Activated T-helper 2 cell treated with anti-CD3 and anti-CD28 coated beads, Interferon-gamma antibody, Interleukin-2, Interleukin-4, amounts not matched to agents 10 μg/mL and 5 μg/mL and 100 μg/mL, durations not matched to agents 14 hours and 24 hours and 36 hours (primary cell): ENCODE measurements around the gene CSTF1. TPM values are rescaled to one million over a fixed set of nuclear protein-coding genes. Genes with fewer than 3 reads are reported as not detected.

Experiments
- DNase-seq: peaks from one replicate; pipeline ENCODE4 v3.0.0; 2021; ENCODE audit warnings: low spot score
- H3K27ac Mint-ChIP-seq: one replicate; pipeline ENCODE4 v1.8.0; 2021; ENCODE audit warnings: mixed read lengths
- H3K27me3 Mint-ChIP-seq: one replicate; pipeline ENCODE4 v1.8.0; 2021; ENCODE audit warnings: low read depth, mixed read lengths
- H3K36me3 Mint-ChIP-seq: one replicate; pipeline ENCODE4 v1.8.0; 2021; ENCODE audit warnings: low read depth, mixed read lengths
- H3K4me1 Mint-ChIP-seq: one replicate; pipeline ENCODE4 v1.8.0; 2021; ENCODE audit warnings: low read depth, mixed read lengths
- H3K4me3 Mint-ChIP-seq: one replicate; pipeline ENCODE4 v1.8.0; 2021; ENCODE audit warnings: low read depth, mild to moderate bottlenecking, moderate library complexity, mixed read lengths
- H3K9me3 Mint-ChIP-seq: one replicate; pipeline ENCODE4 v1.8.0; 2021; ENCODE audit warnings: mixed read lengths
- intact Hi-C: fragments of 100-400 bp; cut with micrococcal nuclease; formaldehyde crosslinking; loops from one replicate; pipeline ENCODE4 v1.15.1; 2023
- total RNA-seq: library from RNA; stranded (reverse); gene quantifications from 2 replicates; pipeline ENCODE4 v1.2.3, GENCODE V29; 2022

CSTF1 gene
- total RNA-seq, 1 donor from 2014 or later, result 51.2 TPM

- Mint-ChIP-seq H3K27ac (peak overlapping the region; percentile 95), H3K36me3 (peaks cover 37% of the 10 kb centered on the region), H3K4me3 (peak overlapping the region; percentile 65), H3K27me3 (no peaks in the 10 kb centered on the region), H3K9me3 (no peaks in the 10 kb centered on the region), H3K4me1 (peaks cover 39% of the 10 kb centered on the region)
- DNase-seq, result no peak
- intact Hi-C loops, result loop anchor here (1.0 to 2.0 kb wide), 4 partner anchors 11 to 29 kb away; partner anchors contain the start of gene RTF2
These were observed 47.4 kb downstream of the CSTF1 start for GRCh38 chr20:56439771-56440291.

- Mint-ChIP-seq H3K9me3 (no peaks in the 10 kb centered on the region), H3K27ac (peak overlapping the region; percentile 95), H3K27me3 (no peaks in the 10 kb centered on the region), H3K36me3 (peaks cover 35% of the 10 kb centered on the region), H3K4me3 (peak overlapping the region; percentile 65), H3K4me1 (peaks cover 36% of the 10 kb centered on the region)
- peak; percentile 48 for DNase-seq
- intact Hi-C loops, result loop anchor here (1.0 to 2.0 kb wide), 4 partner anchors 11 to 28 kb away; partner anchors contain the start of gene RTF2
These were observed 48.0 kb downstream of the CSTF1 start for GRCh38 chr20:56440346-56441007.

GRCh38 chr20:56442389-56443365 lies 50.2 kb downstream of the CSTF1 start:
- Mint-ChIP-seq H3K27me3 (no peaks in the 10 kb centered on the region), H3K36me3 (peaks cover 36% of the 10 kb centered on the region), H3K27ac (peak overlapping the region; percentile 75), H3K4me3 (no peak overlapping the region), H3K9me3 (no peaks in the 10 kb centered on the region), H3K4me1 (peaks cover 36% of the 10 kb centered on the region)
- intact Hi-C loops, result no loop called here
- no peak for DNase-seq

GRCh38 chr20:56443654-56444540 lies 51.5 kb downstream of the CSTF1 start:
- H3K27ac Mint-ChIP-seq, result peak overlapping the region; percentile 17
- no peak for DNase-seq

GRCh38 chr20:56445130-56445529 lies 52.7 kb downstream of the CSTF1 start:
- DNase-seq, result no peak
- intact Hi-C loops, result no loop called here
- Mint-ChIP-seq H3K36me3 (peaks cover 28% of the 10 kb centered on the region), H3K27ac (no peak overlapping the region), H3K27me3 (no peaks in the 10 kb centered on the region), H3K4me3 (no peak overlapping the region), H3K4me1 (peaks cover 25% of the 10 kb centered on the region), H3K9me3 (no peaks in the 10 kb centered on the region)

More at GRCh38 chr20:56443654-56444540, 51.5 kb downstream of the CSTF1 start:
- Mint-ChIP-seq H3K9me3 (no peaks in the 10 kb centered on the region), H3K4me1 (peaks cover 33% of the 10 kb centered on the region), H3K4me3 (no peak overlapping the region), H3K27me3 (no peaks in the 10 kb centered on the region), H3K36me3 (peaks cover 33% of the 10 kb centered on the region)
- intact Hi-C loops, result no loop called here

GRCh38 chr20:56445540-56445939 lies 53.1 kb downstream of the CSTF1 start:
- Mint-ChIP-seq H3K9me3 (no peaks in the 10 kb centered on the region), H3K4me1 (peaks cover 21% of the 10 kb centered on the region), H3K36me3 (peaks cover 24% of the 10 kb centered on the region), H3K27ac (no peak overlapping the region), H3K27me3 (no peaks in the 10 kb centered on the region), H3K4me3 (no peak overlapping the region)
- DNase-seq, result no peak
- intact Hi-C loops, result no loop called here

- no peak for DNase-seq
- Mint-ChIP-seq H3K4me3 (no peak overlapping the region), H3K27ac (no peak overlapping the region), H3K27me3 (no peaks in the 10 kb centered on the region), H3K9me3 (no peaks in the 10 kb centered on the region), H3K4me1 (peaks cover 12% of the 10 kb centered on the region), H3K36me3 (peaks cover 31% of the 10 kb centered on the region)
- intact Hi-C loops, result no loop called here
These were observed 54.8 kb downstream of the CSTF1 start for GRCh38 chr20:56447227-56447626.

- Mint-ChIP-seq H3K36me3 (peaks cover 18% of the 10 kb centered on the region), H3K27me3 (no peaks in the 10 kb centered on the region), H3K4me1 (peaks cover 6% of the 10 kb centered on the region), H3K27ac (no peak overlapping the region), H3K9me3 (no peaks in the 10 kb centered on the region), H3K4me3 (no peak overlapping the region)
- intact Hi-C loops, result no loop called here
- no peak for DNase-seq
These were observed 57.0 kb downstream of the CSTF1 start for GRCh38 chr20:56449459-56449858.

- Mint-ChIP-seq H3K27ac (no peak overlapping the region), H3K36me3 (peaks cover 26% of the 10 kb centered on the region), H3K9me3 (no peaks in the 10 kb centered on the region), H3K27me3 (no peaks in the 10 kb centered on the region), H3K4me3 (no peak overlapping the region), H3K4me1 (peaks cover 15% of the 10 kb centered on the region)
- intact Hi-C loops, result no loop called here
- no peak for DNase-seq
These were observed 58.8 kb downstream of the CSTF1 start for GRCh38 chr20:56451056-56451765.

GRCh38 chr20:56453352-56453751 lies 60.9 kb downstream of the CSTF1 start:
- H3K36me3 Mint-ChIP-seq, result peaks cover 22% of the 10 kb centered on the region
- no peak overlapping the region for H3K4me3 Mint-ChIP-seq
- H3K9me3 Mint-ChIP-seq, result no peaks in the 10 kb centered on the region
- H3K27me3 Mint-ChIP-seq, result no peaks in the 10 kb centered on the region
- H3K4me1 Mint-ChIP-seq, result peaks cover 16% of the 10 kb centered on the region
- intact Hi-C loops, result no loop called here
- peak overlapping the region; percentile 33 for H3K27ac Mint-ChIP-seq
- no peak for DNase-seq

GRCh38 chr20:56454754-56455153 lies 62.3 kb downstream of the CSTF1 start:
- no peak overlapping the region for H3K4me3 Mint-ChIP-seq

More at GRCh38 chr20:56454754-56455153, 62.3 kb downstream of the CSTF1 start:
- no peak for DNase-seq
- Mint-ChIP-seq H3K9me3 (no peaks in the 10 kb centered on the region), H3K4me1 (peaks cover 20% of the 10 kb centered on the region), H3K27ac (peak overlapping the region; percentile 75), H3K36me3 (peaks cover 28% of the 10 kb centered on the region), H3K27me3 (no peaks in the 10 kb centered on the region)
- intact Hi-C loops, result loop anchor here (1.0 kb wide), 1 partner anchor 14 kb away; no protein-coding TSS in a partner anchor
